KOPT-K1 (cell line): ENCODE measurements around the gene MFSD6L.

Experiments
- H3K27ac ChIP-seq: fragments of 200-600 bp; sonication (generic); 2 replicates; pipeline ENCODE4 v1.5.1; 2016; ENCODE audit warnings: antibody characterized with exemption, mild to moderate bottlenecking, low read depth, low read length; ENCODE audit not compliant: poor library complexity, severe bottlenecking
- H3K36me3 ChIP-seq: fragments of 200-600 bp; sonication (generic); 2 replicates; pipeline ENCODE4 v1.5.1; 2017; ENCODE audit warnings: antibody characterized with exemption, mild to moderate bottlenecking, low read length, moderate library complexity; ENCODE audit not compliant: insufficient read depth
- H3K9me3 ChIP-seq: fragments of 200-600 bp; sonication (generic); 2 replicates; pipeline ENCODE4 v1.5.1; 2017; ENCODE audit warnings: antibody characterized with exemption, low read length, mild to moderate bottlenecking; ENCODE audit not compliant: insufficient read depth, poor library complexity, severe bottlenecking

Gene MFSD6L

DNA sequence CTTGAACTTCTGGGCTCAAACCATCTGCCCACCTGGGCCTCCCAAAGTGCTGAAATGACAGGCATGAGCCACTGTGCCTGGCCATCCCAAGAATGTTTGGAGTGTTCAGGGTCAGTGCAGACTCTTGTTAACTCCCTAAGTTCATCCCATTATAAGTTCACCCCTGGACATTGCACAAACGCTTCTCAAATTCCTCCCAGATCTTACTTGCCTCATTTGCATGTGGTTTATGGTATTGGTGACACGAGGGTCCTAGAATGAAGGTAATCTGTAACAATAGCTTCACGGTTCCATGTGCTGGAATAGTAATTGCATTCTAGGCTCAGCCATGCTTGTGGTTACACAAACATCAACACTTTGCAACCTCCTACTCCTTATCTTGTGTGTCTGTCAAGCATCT is 49.5 kb downstream of the MFSD6L start:
- Histone ChIP-seq H3K9me3 (peaks cover 8% of the 10 kb centered on the region), H3K36me3 (no peaks in the 10 kb centered on the region), H3K27ac (no peak overlapping the region)

DNA sequence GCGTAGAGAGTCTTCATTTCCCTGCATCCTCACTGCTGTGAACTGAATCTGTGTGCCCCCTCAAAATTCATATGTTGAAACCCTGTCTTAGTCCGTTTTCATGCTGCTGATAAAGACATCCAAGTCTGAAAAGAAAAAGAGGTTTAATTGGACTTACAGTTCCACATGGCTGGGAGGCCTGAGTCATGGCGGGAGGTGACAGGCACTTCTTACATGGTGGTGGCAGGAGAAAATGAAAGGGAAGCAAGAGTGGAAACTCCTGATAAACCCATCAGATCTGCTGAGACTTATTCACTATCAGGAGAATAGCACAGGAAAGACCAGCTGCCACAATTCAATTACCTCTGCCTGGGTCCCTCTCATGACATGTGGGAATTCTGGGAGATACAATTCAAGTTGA is 51.4 kb downstream of the MFSD6L start:
- Histone ChIP-seq H3K27ac (no peak overlapping the region), H3K9me3 (peaks cover 8% of the 10 kb centered on the region), H3K36me3 (no peaks in the 10 kb centered on the region)
